Hematopoietic multipotent progenitor cell treated with erythropoietin and hydrocortisone succinate and interleukin-3 and kit ligand, for 17 days (in vitro differentiated cells): ENCODE data around the gene CHAT.

Source experiments
- DNase-seq: peaks from one replicate; pipeline ENCODE4 v3.0.0-alpha.2; 2015; ENCODE audit warnings: low spot score

CHAT gene

GRCh38 chr10:49631975-49632374 is 18.1 kb downstream of the CHAT start:
- DNase-seq: no peak

DNA sequence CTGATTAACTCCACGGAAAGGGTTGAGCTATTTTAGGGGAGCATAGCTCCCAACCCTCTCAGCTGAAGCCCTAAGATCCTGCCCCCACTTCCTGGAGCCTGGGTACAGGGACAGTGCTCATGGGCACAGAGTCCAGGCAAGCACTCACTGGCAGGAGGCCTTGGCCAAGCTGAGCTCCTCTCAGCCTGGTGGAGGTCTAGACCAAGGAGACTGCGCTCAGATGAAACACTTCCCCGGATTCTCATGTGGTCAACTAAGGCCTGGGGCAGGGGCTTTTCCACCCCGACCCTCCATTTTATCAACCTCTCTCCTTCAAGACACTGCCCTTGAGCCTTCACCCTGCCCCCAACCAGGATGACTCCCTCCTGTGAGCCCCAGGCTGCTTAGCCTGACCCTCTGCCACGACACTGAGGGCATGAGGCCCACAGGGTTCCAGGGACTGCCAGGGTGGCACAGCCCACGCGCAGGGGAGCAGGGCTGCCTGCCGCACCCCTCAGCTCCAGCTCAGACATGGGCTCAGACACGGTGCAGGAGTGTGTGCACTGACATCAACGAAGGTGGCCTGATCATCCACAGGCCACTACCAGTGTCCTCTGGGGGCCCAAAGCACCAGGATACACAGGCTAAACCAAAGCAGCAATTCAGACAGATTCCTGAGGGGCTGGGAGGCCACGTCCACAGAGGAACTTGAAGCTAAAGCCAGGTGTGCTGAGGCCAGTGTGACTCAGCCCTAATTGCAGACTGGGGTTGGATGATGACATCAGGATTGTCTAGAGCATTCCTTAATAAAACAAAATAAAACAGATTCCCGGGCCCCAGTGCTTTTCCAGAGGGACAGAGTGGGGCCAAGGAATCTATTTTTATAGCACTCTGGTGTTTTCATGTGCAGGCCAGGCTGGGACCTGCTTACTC is 18.8 kb downstream of the CHAT start:
- DNase-seq: no peak

GRCh38 chr10:49633327-49634068 is 19.7 kb downstream of the CHAT start:
- DNase-seq: no peak

GRCh38 chr10:49634069-49634660 is 20.3 kb downstream of the CHAT start:
- DNase-seq: no peak

GRCh38 chr10:49642311-49642710 is 28.5 kb downstream of the CHAT start:
- no peak for DNase-seq

GRCh38 chr10:49643241-49644034 is 29.6 kb downstream of the CHAT start:
- DNase-seq: no peak

DNA sequence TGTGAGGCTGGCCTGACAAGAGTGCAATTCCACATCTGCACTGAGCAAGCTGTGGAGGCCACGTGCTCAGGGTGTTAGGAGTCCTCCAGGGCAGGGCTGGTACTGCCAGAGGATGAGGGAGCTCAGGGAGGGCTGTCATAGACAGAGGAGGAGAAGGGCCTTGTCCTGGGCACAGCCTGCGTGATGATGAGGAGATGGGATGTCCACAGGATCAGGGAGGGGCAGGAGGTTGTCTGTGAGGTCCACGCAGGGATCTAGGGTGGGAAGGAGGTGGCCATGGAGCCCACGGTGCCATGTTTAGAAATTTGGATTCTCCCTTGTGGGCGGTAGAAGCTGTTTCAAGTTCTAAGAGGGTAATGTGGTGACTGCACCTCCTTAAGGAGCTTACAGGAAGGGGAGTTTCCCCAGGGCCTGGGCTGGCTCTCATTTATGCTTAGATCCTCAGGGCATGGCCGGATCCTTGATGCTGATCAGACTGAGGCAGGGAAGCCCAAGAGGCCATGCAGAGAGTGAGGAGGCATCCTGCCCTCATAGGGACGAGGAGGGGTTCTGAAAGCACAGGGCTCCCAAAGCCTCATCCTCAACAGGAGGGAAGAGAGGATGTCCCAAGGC is 30.3 kb downstream of the CHAT start:
- DNase-seq: no peak

DNA sequence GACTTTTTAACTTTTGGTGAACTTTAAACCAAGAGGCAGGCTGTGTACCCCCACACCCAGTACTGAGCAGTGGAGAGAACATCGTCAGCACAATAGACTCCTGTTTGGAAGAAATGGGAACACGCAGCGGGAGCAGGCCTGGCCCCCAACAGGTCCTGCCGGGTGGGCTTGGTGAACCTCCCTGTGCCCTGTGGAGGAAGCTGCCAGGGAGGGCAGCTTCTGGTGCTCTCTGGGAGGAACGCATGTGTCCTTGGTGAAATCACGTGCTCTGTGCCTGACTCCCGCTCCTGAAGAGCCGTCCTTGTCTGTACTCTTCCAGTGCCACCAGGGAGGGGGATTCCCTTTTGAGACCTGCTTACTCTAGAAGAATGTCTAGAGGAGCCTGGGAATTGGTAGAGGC is 31.6 kb downstream of the CHAT start:
- DNase-seq: no peak

DNA sequence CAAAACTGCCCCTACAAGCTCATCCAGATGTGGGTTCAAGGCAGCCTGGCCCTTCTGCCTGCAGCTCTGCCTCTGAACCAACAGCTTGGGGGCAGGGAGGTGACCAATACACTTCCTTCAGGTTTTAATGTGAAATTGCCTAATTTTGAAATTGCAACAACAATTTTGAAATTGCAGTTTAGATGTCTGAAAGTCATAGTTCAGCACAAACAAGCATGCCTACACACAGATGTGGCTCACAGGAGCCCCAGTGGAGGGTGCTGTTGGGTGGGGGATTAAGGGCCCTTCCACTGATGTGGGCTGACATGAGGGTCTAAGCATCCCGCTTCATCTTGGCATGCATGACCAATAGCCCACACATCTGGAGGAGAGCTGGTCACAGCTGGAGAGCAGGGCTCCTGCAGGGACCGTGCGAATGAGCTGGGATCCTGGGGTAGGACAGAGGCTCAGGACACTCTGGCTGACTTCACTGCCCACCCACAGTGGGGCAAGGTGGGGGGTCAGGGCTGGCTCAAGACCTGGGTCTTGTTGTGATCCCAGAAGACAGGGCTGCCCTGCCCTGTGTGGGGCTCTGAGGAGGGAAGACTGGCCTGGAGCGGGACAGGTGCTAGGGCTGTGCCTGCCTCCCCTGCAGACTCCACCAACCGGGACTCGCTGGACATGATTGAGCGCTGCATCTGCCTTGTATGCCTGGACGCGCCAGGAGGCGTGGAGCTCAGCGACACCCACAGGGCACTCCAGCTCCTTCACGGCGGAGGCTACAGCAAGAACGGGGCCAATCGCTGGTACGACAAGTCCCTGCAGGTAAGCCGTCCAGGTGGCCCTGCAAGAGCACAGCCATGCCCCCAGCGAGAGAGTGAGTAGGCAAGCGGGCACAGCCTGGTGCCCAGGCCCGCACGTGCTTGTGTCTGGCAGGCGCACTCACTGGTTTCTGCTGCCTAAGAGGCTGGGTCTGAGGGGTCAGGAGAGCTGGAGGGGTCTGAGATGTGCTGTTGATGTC is 32.3 kb downstream of the CHAT start:
- DNase-seq: no peak

DNA sequence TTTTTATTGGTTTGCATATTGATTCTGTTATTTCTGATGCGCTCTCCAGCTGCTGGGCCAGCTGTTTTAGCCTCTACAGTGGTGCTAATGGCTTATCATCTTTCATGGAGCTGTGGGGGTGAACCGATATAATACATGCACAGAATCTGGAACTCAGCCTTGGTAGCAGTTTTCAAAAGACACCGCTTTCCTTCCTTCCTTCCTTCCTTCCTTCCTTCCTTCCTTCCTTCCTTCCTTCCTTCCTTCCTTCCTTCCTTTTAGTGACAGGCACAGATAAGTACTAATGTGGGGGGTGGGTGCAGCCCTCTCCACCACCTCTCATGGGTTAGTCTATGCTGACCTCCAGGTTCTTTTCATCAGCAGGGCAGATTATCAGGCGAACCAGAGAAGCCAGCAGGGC is 33.7 kb downstream of the CHAT start:
- DNase-seq: no peak

- no peak for DNase-seq
Measured at GRCh38 chr10:49647985-49648795, 34.4 kb downstream of the CHAT start.

- DNase-seq: no peak
Measured at GRCh38 chr10:49649294-49649693, 35.5 kb downstream of the CHAT start.

DNA sequence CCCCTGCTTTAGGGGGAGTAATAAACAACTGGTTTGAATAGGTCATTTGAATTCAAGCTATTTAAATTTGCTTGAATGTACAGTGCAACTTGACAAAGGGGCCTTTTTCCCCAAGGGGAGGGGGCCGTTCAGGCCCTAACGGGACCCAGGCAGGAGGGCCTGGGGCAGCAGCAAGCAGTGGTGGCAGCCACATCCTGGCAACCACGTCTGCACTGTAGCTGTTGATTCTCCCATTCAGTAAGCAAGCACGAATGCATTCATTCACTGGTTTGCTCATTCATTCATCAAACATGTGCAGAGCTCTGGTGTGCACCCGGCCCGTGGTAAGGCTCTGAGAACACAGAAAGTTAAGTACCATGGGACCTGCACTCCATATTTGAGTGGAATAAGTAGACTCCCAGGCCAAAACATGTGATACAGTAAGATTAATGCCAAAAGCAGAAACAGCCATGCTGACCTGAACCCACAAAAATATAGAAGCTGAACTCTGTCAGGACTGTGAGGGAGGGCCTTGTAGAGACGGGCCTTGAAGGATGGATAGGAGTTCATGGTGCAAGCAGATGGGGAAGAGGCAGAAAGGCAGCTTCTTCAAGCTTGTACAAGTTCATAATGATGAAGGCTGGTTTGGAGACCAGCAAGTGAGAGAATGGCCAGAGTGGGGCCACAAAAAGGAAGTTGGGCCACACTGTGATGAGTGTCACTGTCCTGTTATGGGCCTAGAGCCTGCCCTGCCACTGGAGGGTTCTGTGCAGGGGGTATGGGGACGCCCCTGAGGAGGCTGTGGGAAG is 36.3 kb downstream of the CHAT start:
- no peak for DNase-seq

DNA sequence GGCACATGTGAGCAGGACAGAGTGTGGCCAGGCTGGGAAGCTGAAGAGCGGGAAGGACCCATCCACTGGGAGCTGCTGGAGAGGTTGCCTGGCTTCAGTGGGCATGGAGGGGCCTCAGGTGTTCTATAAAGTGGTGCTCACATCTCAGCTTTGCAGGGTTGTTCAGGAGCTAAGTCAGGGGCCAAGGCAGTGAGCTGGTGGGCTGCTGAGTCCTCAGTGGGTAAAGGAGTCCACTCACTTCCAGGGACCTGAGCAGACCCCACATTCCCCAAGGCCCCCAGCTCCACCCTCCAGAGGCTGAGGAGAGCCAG is 36.8 kb downstream of the CHAT start:
- no peak for DNase-seq

GRCh38 chr10:49651039-49651835 is 37.4 kb downstream of the CHAT start:
- no peak for DNase-seq

DNA sequence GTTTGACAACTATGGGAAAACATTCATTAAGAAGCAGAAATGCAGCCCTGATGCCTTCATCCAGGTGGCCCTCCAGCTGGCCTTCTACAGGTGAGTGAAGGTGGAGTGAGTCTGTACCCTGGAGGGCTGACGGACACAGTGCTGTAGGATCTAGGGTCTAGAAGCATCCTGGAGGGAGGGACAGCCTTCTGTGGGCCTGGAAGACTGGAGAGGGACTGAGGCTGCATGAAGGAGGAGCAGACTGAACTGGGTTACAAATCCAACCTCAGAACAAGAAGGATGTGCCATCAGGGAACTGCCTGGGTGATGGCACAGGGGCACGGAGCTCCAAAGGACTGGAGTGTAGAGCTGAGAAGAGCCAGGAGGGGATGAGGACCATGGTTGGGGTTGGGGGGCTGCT is 38.1 kb downstream of the CHAT start:
- no peak for DNase-seq

DNA sequence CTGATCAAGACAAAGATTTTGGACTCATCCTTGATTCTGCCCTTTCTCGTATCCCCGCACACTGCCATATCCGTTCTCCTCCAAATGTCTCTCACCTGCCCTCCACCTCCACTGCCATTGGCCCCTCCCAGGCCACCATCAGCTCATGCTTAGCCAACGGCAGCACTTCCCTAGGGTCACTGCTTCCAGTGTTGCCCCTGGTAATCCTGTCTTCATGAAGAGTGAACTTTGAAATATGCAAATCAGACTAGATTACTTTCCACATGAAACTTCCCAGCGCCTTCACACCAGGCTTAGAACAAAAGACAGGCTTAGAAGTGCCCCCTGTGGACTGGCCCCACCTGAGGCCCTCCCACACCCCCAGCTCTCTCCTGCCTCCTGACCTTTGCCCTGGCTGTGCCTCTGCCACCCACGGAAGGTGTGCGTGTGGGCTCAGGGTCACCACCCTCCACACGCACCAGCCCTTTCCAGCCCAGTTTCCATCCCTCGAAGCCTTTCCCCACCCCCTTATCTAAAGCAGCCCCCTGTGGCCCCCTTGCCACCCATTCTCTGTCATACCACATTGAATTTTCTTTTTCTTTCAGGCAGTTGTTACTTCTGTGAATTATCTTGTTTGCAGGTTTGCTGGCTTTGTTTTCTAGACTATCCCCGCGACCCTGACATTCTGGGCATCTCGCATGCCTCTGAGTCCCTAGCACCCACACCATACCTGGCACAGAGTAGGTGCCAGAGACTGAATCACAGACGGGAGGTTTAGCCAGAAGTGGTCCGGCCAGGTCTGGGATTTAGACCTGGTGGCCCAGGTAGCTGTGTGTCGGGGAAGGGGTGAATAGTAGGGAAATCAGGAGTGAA is 38.8 kb downstream of the CHAT start:
- DNase-seq: no peak
